Panc1 (cell line): ENCODE measurements around the gene MYO5B. TPM values are rescaled to one million over a fixed set of nuclear protein-coding genes. Genes with fewer than 3 reads are reported as not detected.

Experiments used
- ATAC-seq: fragments of 200-7000 bp; cut with Tn5 transposase; 2 replicates; pipeline ENCODE4 v1.9.1; 2020; ENCODE audit warnings: mild to moderate bottlenecking, moderate library complexity
- BruUV-seq: library from RNA; stranded (reverse); fragments of 400-500 nt; replicated peaks from 2 replicates; lab custom pipeline; 2021; lab: Mats Ljungman, UMichigan
- CTCF ChIA-PET: fragments of 300-600 bp; sonication (Branson Sonifier 250); formaldehyde crosslinking; loops from one replicate; lab custom pipeline; 2022; ENCODE audit warnings: antibody characterized with exemption; lab: Charles Lee
- POLR2A ChIA-PET: fragments of 300-600 bp; sonication (Branson Sonifier 250); formaldehyde crosslinking; loops from one replicate; lab custom pipeline; 2022; ENCODE audit warnings: antibody characterized with exemption; lab: Charles Lee
- DNase-seq: peaks from one replicate; pipeline ENCODE4 v3.0.0-alpha.2; 2010; ENCODE audit warnings: low read depth, low spot score
- H3K27ac ChIP-seq: 2 replicates; pipeline ENCODE4 v1.5.1; 2011; ENCODE audit warnings: mild to moderate bottlenecking, low read length, inconsistent platforms
- H3K27me3 ChIP-seq: fragments of 200-500 bp; sonication (Bioruptor generic); 2 replicates; pipeline ENCODE4 v1.6.0; 2014; ENCODE audit warnings: low read length, inconsistent platforms; ENCODE audit not compliant: control insufficient read depth, insufficient read depth
- H3K36me3 ChIP-seq: fragments of 200-500 bp; sonication (Bioruptor generic); 2 replicates; pipeline ENCODE4 v1.5.1; 2014; ENCODE audit warnings: inconsistent platforms, mild to moderate bottlenecking, low read length, moderate library complexity; ENCODE audit not compliant: control insufficient read depth, insufficient read depth
- H3K4me1 ChIP-seq: 2 replicates; pipeline ENCODE4 v1.5.1; 2011; ENCODE audit warnings: inconsistent platforms, mild to moderate bottlenecking, low read length, moderate library complexity; ENCODE audit not compliant: control insufficient read depth, insufficient read depth
- H3K4me3 ChIP-seq, 2 experiments: 2 replicates each; pipeline ENCODE4 v1.5.1; 2011 to 2012; ENCODE audit warnings: low read depth in 2 of 2, low read length in 2 of 2, mild to moderate bottlenecking in 2 of 2, inconsistent platforms in 1 of 2, moderate library complexity in 1 of 2
- H3K9me3 ChIP-seq: fragments of 200-500 bp; sonication (Bioruptor generic); 2 replicates; pipeline ENCODE4 v1.5.1; 2014; ENCODE audit warnings: low read depth, mild to moderate bottlenecking, inconsistent platforms, low read length, moderate library complexity; ENCODE audit not compliant: control insufficient read depth, insufficient read depth
- CTCF ChIP-seq: fragments of 450-650 bp; IDR thresholded peaks from 2 replicates; pipeline ENCODE4 v1.5.1; 2017; ENCODE audit warnings: mild to moderate bottlenecking
- POLR2AphosphoS5 ChIP-seq: IDR thresholded peaks from 2 replicates; pipeline ENCODE4 v1.6.1; 2012; ENCODE audit warnings: mild to moderate bottlenecking, low read depth, low read length, moderate library complexity
- REST ChIP-seq, 2 experiments: IDR thresholded peaks; 2 replicates each; pipeline ENCODE4 v1.6.1; 2011 to 2012; ENCODE audit warnings: low read depth in 2 of 2, control low read depth in 1 of 2, low read length in 1 of 2, mild to moderate bottlenecking in 1 of 2, moderate library complexity in 1 of 2; ENCODE audit not compliant: insufficient read depth in 1 of 2
- SIN3A ChIP-seq: IDR thresholded peaks from 2 replicates; pipeline ENCODE4 v1.6.1; 2012; ENCODE audit warnings: low read depth, mild to moderate bottlenecking, low read length, moderate library complexity, borderline replicate concordance; ENCODE audit not compliant: insufficient read depth
- TCF7L2 ChIP-seq: IDR thresholded peaks from 2 replicates; pipeline ENCODE4 v1.6.1; 2011; ENCODE audit warnings: mild to moderate bottlenecking, low read depth, low read length, inconsistent platforms
- in situ Hi-C: cut with HindIII; loops from 2 replicates; pipeline ENCODE4 v1.10.0; 2016; ENCODE audit warnings: low sequenced_read_pairs, low pct_unique_long_range_greater_than_20kb
- intact Hi-C: fragments of 100-400 bp; cut with micrococcal nuclease; formaldehyde crosslinking; loops from one replicate; pipeline ENCODE4 v1.10.0; 2022; ENCODE audit not compliant: unreplicated experiment
- total RNA-seq: library from RNA; stranded (reverse); gene quantifications from one replicate; pipeline ENCODE4 v1.2.1, GENCODE V29; 2021; ENCODE audit not compliant: unreplicated experiment

MYO5B gene
- total RNA-seq, 1 experiment from 2014 or later, result 0.31 TPM

DNA sequence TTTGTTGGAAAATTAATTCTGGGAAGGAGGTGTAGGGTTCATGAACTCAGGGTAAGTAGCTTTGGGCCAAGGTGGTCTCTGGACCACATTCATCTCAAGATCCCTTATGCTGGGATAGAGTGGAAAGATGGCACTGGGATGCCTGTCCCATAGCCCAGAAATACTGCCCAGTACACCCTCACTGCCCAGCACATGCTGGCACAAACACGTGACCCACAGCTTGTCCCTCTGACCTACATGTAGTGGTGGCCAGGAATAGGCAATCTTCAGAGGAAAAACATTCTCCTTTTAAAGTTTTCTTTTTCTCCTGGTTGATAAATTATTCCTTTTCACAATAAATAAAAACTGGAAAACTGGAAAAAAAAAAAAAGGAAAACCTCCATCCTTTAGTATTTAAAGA is 246.0 kb downstream of the MYO5B start:
- ChIA-PET POLR2A (no interaction called here), CTCF (no interaction called here)
- in situ Hi-C loops (no loop called here), intact Hi-C loops (no loop called here)
- DNase-seq, result no peak
- H3K27ac ChIP-seq, result no peak overlapping the region
- TF ChIP-seq REST (IDR thresholded peaks at IDR 0.05; ENCODE audit: insufficient read depth in 1 of 2, low read depth in 2 of 2, low read length in 1 of 2), result no peak
- no peak for TF ChIP-seq TCF7L2
- TF ChIP-seq POLR2AphosphoS5, result no peak
- TF ChIP-seq CTCF, result no peak
- no peak for TF ChIP-seq SIN3A
- no TSS peak for BruUV-seq
- no peaks in the 10 kb centered on the region for H3K36me3 ChIP-seq
- H3K27me3 ChIP-seq, result no peaks in the 10 kb centered on the region; the same call in 1 of the 2 replicates
- H3K4me1 ChIP-seq, result no peaks in the 10 kb centered on the region
- H3K4me3 ChIP-seq, result no peak overlapping the region
- H3K9me3 ChIP-seq, result no peaks in the 10 kb centered on the region
- no peak for ATAC-seq

GRCh38 chr18:49944663-49945062 is 250.3 kb downstream of the MYO5B start:
- Histone ChIP-seq H3K4me3 (no peak overlapping the region), H3K27me3 (no peaks in the 10 kb centered on the region), H3K4me1 (no peaks in the 10 kb centered on the region), H3K9me3 (no peaks in the 10 kb centered on the region), H3K36me3 (no peaks in the 10 kb centered on the region), H3K27ac (no peak overlapping the region)
- BruUV-seq, result no TSS peak
- ChIA-PET CTCF (no interaction called here), POLR2A (no interaction called here)
- peak; percentile 16; the same call in 1 of the 2 replicates for TF ChIP-seq CTCF
- no peak for TF ChIP-seq REST (IDR thresholded peaks at IDR 0.05; ENCODE audit: insufficient read depth in 1 of 2, low read depth in 2 of 2, low read length in 1 of 2)
- ATAC-seq, result no peak
- in situ Hi-C loops, result no loop called here
- intact Hi-C loops, result no loop called here
- DNase-seq, result no peak
